ENCODE data around the gene SLC25A22.
A peak's percentile ranks its signal among the peaks of the same experiment; 100 is the strongest.

The SLC25A22 gene

DNA sequence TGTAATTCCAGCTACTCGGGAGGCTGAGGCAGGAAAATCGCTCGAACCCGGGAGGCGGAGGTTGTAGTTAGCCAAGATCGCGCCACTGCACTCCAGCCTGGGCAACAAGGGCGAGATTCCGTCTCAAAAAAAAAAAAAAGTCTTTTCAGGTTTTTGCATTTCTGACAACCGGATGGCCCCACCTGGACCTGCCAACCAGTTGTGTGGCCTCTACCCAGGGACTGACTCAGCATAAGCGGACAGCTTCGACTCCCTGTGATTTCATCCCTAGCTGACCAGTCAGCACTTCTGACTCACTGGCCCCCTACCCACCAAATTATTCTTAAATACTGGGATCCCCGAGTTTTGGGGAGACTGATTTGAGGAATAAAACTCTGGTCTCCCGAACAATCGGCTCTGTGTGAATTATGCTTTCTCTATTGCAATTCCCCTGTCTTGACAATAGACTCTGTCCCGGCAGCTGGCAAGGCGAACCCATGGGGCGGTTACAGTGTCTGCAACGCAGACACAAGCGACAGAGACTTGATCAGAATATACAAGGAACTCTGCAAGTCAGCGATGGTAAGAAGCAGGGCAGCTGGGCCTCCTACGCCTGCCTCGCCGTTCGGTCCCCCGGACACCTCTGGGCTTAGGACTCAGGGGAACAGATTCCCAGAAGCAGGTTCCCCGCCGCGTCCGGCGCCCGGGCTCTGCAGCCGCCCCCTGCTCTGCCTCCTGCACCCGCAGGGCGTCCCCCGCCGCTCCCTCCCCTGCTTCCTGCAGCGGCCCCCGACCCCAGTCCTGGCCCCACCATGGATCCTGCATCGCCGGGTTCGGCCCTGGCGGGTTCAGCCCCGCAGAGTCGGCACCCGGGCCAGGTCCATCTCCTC, 51.6 kb downstream of the SLC25A22 start:
- peak in 1 of 2 experiments; percentile 26 for DNase-seq (ENCODE audit: low read depth in 2 of 2)

DNA sequence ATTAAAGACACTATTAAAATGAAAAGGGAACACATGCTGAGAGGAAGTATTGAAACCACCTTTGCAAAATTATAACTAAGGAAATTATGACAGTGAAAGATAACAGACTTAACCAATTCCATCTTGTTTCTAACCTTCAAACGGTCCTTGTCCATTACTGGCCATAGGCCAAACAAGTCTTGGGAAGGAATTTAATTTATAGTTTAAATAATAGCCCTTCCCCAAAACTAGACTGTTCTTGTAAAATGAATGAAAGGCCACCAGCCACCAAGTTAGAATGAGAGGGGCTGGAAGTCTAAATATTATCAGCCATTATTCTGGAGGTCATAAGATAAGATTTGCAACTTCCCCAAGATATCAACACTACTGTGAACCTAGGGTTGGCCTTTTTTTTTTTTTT, 52.7 kb downstream of the SLC25A22 start:
- DNase-seq (ENCODE audit: low read depth in 2 of 2) = no peak

DNA sequence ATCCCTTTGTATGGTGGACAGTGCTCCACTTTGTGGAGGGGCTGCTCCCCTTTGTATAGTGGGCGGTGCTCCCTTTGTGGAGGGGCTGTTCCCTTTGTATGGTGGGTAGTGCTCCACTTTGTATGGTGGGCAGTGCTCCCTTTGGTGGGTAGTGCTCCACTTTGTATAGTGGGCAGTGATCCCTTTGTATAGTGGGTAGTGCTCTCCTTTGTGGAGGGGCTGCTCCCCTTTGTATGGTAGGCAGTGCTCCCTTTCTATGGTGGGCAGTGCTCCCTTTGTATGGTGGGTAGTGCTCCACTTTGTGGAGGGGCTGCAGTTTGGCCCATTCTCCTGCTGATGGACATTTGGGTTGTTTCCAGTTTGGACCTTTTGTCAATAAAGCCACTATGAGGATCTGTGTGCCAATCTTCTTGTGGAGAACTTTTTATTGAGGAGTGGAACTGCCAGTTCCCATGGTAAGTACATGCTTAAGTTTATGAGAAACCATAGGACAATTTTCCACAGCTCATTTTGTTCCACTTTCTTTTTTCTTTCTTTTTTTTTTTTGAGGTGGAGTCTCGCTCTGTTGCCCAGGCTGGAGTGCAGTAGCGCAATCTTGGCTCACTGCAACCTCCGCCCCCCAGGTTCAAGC, 55.4 kb downstream of the SLC25A22 start:
- no peak for DNase-seq (ENCODE audit: low read depth in 2 of 2)

DNA sequence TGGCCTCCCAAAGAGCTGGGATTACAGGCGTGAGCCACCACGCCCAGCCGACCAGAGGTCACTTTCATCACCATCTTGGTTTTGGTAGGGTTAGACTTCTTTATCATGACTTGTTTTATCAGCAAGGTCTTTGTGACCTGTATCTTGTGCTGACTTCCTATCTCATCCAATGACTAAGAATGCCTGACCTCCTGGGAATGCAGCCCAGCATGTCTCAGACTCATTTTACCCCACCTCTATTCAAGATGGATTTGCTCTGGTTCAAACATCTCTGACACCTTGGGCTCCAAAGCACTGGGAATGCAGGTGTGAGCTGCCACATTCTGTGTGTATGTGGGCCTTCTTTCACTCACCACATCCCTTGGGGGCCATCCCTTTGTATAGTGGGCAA, 55.9 kb downstream of the SLC25A22 start:
- no peak for DNase-seq (ENCODE audit: low read depth in 2 of 2)

All from stimulated activated CD4-positive, alpha-beta T cell treated with anti-CD3 and anti-CD28 coated beads, Interleukin-12 subunit alpha, Interleukin-12 subunit beta, amount 100 ng/mL, for 24 hours (primary cell).